Endometrial microvascular endothelial cells (primary cell): ENCODE results near the gene CDH4. TPM values are rescaled to one million over a fixed set of nuclear protein-coding genes. Genes with fewer than 3 reads are reported as not detected.

Experiments
- in situ Hi-C: cut with HindIII; loops from 2 replicates; pipeline ENCODE4 v1.10.0; 2017; ENCODE audit warnings: low sequenced_read_pairs, low pct_unique_long_range_greater_than_20kb; ENCODE audit errors: inconsistent ontology term
- total RNA-seq: library from RNA; depleted of rRNA; stranded (reverse); fragments of >200 nt; gene quantifications from one replicate; pipeline ENCODE4 v1.2.3, GENCODE V29; 2015; ENCODE audit errors: inconsistent ontology term

Gene CDH4
- total RNA-seq, 1 donor from 2014 or later, result 31.2 TPM

DNA sequence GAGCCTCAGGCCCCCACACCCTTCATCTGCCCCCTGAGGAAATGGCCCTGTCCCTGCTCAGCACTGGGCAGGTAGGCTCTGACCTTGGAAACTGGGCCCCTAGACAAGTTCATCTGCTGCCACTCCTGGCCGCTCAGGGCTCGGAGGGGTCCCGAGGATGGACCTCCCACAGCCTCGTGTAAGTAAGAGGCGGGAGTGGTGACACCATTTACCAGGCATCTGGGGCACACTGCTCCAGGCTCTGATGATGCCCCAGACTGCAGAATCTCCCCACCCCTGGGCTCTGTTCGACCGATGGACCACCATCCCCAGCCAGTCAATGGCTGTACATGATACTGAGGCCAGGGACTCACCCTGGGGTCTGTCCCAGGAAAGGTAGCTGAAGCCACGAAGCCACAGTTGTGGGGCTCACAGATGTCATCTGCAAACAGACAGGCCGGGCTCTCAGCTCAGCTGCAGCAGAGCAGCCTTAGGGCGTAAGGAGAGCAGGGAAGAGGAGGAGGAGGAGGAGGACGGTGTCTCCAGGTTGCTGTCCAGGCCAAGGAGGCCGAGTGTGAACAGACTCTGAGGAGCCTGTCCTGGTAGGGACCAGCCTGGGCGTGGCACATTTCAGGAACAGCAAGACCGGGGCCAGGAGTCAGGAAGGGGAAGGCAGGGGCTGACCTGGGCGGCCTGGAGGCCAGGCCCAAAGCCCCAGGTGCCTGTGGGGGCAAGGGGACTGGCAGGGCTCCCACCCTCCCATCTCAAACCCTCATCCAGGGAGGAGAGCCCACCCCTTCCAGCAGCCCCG, 513.2 kb downstream of the CDH4 start:
- in situ Hi-C loops, result no loop called here

DNA sequence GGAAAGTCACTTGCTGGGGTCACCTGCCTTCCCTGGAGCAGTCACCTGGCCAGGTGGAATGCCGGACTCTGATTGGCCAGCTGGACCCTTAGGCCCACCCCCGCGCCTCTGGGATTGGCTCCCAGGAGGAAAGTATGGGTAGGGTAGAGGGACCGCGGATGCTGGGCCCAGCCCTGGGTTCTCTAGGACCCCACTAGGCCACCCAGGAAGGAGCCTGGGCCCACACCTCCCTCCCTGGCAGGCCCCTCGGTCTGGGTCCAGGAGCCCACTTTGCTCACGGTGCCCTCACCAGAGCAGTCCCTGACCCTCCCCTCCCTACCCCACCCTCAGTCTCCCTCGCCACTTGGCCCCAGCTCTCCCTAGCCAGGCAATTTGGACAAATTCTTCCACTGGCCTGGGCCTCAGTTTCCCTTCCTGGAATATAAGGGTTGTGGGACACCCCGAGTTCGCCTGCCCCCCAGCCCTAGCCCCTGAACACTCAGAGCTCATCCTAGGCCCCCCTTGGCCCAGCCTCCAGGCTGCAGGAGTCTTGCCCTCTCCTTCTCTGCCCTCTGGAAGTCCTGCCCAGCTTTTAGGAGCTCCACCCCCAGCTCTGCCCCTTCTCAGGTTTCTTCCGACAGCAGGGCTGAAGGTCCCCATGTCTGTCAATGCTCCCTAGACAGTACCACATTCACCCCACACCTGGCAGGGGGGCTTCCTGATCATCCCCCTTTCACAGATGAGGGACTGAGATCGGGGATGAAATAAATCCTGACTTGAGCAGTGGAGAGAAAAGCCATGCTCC, 514.0 kb downstream of the CDH4 start:
- in situ Hi-C loops, result no loop called here

- in situ Hi-C loops, result no loop called here
Measured at GRCh38 chr20:61766921-61767610, 515.0 kb downstream of the CDH4 start.

GRCh38 chr20:61767761-61768494, 515.9 kb downstream of the CDH4 start:
- in situ Hi-C loops, result no loop called here

- in situ Hi-C loops, result no loop called here
Measured at GRCh38 chr20:61768571-61769285, 516.7 kb downstream of the CDH4 start.

DNA sequence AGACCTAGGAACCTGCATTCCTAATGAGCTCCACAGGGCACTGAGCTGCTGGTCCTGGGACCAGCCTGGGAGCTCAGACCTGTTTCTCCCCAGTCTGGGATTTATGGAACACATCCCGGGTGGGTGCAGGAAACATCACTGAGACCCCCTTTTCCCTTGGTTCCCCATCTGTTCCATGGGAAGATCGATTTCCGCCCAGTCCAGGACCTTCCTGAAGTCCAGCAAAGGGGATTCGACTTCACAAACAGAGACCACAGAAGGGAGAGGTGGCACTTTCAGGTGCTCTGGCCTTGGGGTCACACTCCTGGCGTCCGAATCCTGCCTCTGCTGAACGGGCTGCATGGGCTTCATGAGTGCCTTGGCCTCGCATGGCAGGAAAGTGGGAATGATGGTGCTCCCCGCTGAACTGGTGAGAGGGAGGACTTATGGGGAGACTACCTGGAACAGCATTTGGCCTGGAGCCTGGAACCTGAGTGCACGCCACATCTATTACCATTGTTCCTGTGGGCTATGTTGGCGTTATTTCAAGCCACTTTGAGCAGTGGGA, 517.3 kb downstream of the CDH4 start:
- in situ Hi-C loops, result no loop called here

- in situ Hi-C loops, result no loop called here
Measured at GRCh38 chr20:61770113-61770585, 518.1 kb downstream of the CDH4 start.

DNA sequence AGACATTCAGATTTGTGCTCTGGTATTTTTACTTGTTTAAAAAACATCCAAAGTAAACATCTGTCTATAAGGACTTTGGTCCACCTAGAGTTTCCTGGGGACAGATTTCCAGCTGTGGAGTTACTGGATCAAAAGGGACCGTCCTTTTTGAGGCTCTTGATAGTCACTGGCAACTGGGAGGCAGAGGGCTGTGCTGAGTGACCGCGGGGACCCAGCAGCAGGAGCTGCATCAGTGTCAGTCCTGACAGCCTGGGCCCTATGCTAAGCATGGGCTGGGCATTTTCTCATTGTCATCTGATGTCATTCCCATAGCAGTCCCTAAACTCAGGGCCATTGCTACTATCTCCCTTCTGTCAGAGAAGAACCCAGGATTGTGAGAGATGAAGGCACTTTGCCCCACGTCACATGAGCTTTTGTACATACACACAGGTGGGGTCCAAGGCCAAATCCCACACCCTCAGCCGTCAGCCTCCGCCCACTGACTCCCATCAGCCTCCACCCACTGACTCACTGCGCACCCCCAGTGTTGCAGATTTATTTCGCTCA, 519.8 kb downstream of the CDH4 start:
- in situ Hi-C loops, result no loop called here

GRCh38 chr20:61772828-61773631, 521.0 kb downstream of the CDH4 start:
- in situ Hi-C loops, result no loop called here

GRCh38 chr20:61773926-61774587, 522.0 kb downstream of the CDH4 start:
- in situ Hi-C loops, result no loop called here

- in situ Hi-C loops, result no loop called here
Measured at GRCh38 chr20:61775423-61775822, 523.4 kb downstream of the CDH4 start.

DNA sequence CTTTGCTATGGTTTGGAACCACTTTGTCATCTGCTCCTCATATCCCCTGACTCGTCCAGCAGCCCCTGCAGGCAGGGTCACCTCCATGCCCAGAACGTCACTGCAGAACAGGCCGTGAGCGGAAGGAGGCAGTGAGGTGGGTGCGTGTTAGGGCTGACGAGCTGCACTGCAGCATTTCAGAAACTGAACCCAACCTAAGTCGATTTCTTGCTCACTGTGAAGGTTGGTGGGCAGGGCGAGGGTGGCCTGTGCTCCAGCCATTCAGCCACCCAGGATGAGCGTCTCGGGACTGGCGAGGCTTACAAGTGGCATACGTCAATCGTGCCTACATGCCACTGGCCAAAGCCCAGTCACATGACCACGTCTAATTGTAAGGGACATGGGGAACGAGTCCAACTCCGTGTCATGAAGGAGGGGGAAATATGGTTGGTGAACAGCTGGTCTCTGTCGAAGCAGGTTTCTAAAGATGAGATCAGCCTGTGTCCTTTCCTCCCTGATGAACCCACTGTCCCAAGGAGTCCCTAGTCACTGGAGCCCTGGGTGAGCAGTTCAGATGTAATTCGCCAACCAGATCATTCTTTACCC, 524.5 kb downstream of the CDH4 start:
- in situ Hi-C loops, result no loop called here

DNA sequence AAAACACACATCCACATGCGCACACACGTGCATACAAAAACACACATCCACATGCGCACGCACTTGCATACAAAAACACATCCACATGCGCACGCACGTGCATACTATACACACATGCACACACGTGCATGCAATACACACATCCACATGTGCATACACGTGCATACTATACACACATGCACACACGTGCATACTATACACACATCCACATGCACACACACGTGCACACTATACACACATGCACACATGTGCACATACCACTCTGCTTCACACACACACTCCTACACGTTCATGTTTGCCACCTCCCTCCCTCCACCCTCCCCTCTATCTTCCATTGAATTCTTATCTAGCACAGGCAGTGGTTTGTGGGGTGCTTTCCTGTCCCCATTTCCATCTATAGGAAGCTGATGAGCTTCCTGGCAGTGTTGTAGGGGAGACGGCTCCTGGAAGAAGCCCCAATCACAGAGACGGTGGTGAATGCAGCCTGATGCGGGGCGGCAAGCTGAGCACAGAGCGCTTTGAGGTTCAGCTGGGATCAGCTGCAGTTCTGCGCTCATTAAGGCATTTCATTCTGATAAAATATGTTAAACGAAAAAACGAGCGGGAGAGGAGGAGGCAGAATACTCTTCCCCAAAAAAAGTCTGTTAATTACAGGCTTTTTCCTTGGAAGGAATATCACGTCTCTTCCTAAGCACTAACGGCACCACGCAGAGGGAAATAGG, 525.9 kb downstream of the CDH4 start:
- in situ Hi-C loops, result no loop called here

DNA sequence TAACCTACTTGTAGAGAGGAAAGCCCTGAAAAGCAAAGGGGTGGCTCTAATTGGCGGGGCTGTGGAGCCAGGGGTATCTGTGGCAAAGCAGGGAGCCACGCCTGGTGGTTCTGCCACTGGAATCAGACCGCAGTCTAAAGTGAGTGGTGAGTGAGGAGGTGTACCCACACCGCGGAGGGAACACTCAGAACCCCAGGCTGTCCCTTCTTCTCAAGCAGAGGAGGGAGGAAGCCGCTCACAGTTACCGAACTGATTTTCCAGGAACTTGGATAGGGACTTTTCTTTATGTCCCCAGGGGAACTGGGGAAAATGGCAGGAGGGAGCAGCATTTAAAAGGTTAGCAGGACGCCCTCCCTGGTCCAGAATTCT, 526.4 kb downstream of the CDH4 start:
- in situ Hi-C loops, result no loop called here

DNA sequence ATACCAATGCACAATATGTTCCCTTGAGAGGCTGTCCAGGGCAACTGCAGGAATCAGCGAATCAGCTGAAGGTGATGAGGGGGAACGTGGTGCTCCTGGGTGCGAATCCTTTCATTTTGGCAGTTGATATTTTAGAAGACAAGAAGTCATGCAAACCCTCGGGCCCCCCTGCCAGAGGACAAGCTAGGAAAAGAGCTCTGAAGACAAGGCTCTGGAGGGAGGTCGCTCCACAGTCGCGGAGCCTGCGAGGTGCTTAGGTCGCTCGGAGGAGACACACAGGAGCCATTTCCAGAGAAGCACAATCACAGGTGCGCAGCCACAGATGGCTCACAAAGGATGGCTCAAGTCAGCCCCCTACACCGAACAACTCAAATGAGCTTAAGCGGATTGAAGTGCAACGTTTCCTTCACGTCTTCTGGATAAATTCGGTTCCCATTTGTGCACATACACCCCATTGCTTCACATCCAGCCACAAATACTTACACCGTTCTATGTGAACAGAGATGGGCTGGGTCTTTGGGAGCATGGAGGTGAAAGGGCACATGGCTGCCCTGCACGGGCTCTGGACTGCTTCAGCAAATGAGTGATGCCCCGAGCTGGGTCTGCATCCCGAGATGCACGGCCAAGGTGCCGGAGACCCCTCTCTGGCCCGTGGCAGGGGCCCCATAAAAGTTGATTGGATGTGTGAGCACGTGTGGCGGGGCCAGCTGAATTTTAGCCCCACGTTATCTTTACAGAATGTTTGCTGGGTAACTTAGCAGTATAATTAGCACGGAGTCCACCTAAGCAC, 527.3 kb downstream of the CDH4 start:
- in situ Hi-C loops, result no loop called here
